ENCODE data around the gene DOC2A. TPM values are rescaled to one million over a fixed set of nuclear protein-coding genes. Genes with fewer than 3 reads are reported as not detected.

DOC2A gene
- total and polyA plus RNA-seq, 2 of the 4 experiments (the other 2 are of a cell fraction): under 0.01 to 0.48 TPM

DNA sequence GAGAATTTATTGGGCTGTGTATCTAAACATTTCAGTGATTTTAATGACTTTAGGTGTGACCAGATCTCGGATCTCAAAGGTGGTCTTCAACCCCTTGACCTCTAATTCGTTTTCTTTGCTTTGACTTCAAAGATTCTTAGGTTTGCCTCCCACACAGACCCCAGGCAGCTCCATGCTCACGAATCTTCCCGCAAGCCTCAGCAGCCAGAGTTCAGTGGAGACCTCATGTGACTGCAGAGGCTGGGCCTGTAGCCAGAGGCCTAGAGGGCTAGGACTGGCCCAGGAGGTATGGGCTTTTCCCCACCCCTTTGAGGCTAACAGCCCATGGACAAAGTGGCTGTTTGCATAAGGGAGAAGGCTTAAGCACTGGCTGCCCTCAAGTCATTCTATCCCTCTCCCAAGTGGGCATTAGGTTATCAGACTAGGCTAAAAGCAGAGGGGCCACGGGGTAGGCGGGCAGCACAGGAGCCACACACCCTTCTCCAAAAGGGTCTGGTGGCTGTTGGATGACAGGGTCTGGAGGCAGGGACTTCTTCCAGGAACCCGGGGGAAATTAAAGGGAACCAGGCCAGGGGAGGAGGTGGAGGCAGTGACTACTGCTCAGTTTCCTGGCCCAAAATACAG lies 18.4 kb downstream of the DOC2A start:
- Histone ChIP-seq H2BK5ac (ENCODE audit: low read depth, low read length, poor library complexity, severe bottlenecking) (no peak overlapping the region), H2BK120ac (ENCODE audit: low read depth, low read length) (no peak overlapping the region), H3K4me1 (ENCODE audit: control insufficient read depth, insufficient read depth, low read length) (peaks cover 8% of the 10 kb centered on the region), H2AK9ac (replicated peaks; ENCODE audit: low read depth, low read length, poor library complexity) (peak overlapping the region; percentile 37), H2AK5ac (ENCODE audit: low read depth, low read length) (no peak overlapping the region), H4K8ac (ENCODE audit: low read depth in 2 of 2, low read length in 2 of 2) (no peak overlapping the region), H4K5ac (ENCODE audit: low read depth, low read length) (no peak overlapping the region), H4K91ac (ENCODE audit: insufficient read depth, low read depth, low read length) (no peak overlapping the region), H3K36me3 (ENCODE audit: control insufficient read depth, insufficient read depth, low read length) (peaks cover 35% of the 10 kb centered on the region), H3K79me1 (ENCODE audit: low read depth in 1 of 2, low read length in 2 of 2) (peaks cover 8 to 36% of the 10 kb centered on the region in 2 experiments; a peak in 3 of 4 replicates), H3K23ac (ENCODE audit: low read depth, low read length) (no peak overlapping the region), H3K4ac (ENCODE audit: low read depth, low read length) (no peak overlapping the region), H3K4me2 (ENCODE audit: low read depth, low read length) (no peak overlapping the region), H3K27ac (ENCODE audit: insufficient read depth, low read length) (no peak overlapping the region), H2BK15ac (ENCODE audit: low read depth, low read length) (no peak overlapping the region), H3K27me3 (ENCODE audit: control insufficient read depth, insufficient read depth, low read length) (no peaks in the 10 kb centered on the region), H4K20me1 (ENCODE audit: insufficient read depth, low read length) (no peaks in the 10 kb centered on the region), H2BK20ac (ENCODE audit: low read depth, low read length) (no peak overlapping the region), H3K9me1 (ENCODE audit: insufficient read depth, low read length) (peaks cover 5% of the 10 kb centered on the region; the same call in 1 of the 2 replicates), H3K9ac (ENCODE audit: low read depth, low read length) (no peak overlapping the region), H3K56ac (ENCODE audit: extremely low read depth, insufficient read depth, low read length) (no peak overlapping the region), H3K4me3 (ENCODE audit: insufficient read depth, low read depth, low read length) (no peak overlapping the region), H2AFZ (replicated peaks; ENCODE audit: low read length, poor library complexity) (no peak overlapping the region), H3K14ac (replicated peaks; ENCODE audit: low read depth, low read length) (no peak overlapping the region), H3K9me3 (ENCODE audit: control insufficient read depth, insufficient read depth, low read length) (no peaks in the 10 kb centered on the region), H3K18ac (ENCODE audit: low read depth, low read length) (no peak overlapping the region)
- BruUV-seq (replicated peaks): no TSS peak
- intact Hi-C loops (cut with micrococcal nuclease) (no loop called here), in situ Hi-C loops (cut with MboI; ENCODE audit: low sequenced_read_pairs) (no loop called here), dilution Hi-C loops (cut with HindIII; ENCODE audit: low sequenced_read_pairs, unreplicated experiment) (no loop called here)
- peak; percentile 63 for DNase-seq
- no CpG with 5 or more reads among the region's 7 CpGs for WGBS, 2 experiments (ENCODE audit: extremely low coverage in 2 of 2, insufficient read length in 1 of 2)
- TF ChIP-seq SMC3 (IDR thresholded peaks at IDR 0.05; ENCODE audit: low read depth, low read length): no peak
- TF ChIP-seq FOS (IDR thresholded peaks at IDR 0.05; ENCODE audit: low read depth, low read length): no peak
- TF ChIP-seq RCOR1 (IDR thresholded peaks at IDR 0.05; ENCODE audit: insufficient replicate concordance, low read length): no peak
- TF ChIP-seq POLR2A (IDR thresholded peaks at IDR 0.05; ENCODE audit: low read depth, low read length): no peak
- TF ChIP-seq CEBPB (IDR thresholded peaks at IDR 0.05; ENCODE audit: low read depth, low read length): no peak
- TF ChIP-seq CHD1 (IDR thresholded peaks at IDR 0.05; ENCODE audit: low read depth, low read length): no peak
- no peak for TF ChIP-seq RAD21 (IDR thresholded peaks at IDR 0.05; ENCODE audit: low read length)
- TF ChIP-seq, protein P1, sequence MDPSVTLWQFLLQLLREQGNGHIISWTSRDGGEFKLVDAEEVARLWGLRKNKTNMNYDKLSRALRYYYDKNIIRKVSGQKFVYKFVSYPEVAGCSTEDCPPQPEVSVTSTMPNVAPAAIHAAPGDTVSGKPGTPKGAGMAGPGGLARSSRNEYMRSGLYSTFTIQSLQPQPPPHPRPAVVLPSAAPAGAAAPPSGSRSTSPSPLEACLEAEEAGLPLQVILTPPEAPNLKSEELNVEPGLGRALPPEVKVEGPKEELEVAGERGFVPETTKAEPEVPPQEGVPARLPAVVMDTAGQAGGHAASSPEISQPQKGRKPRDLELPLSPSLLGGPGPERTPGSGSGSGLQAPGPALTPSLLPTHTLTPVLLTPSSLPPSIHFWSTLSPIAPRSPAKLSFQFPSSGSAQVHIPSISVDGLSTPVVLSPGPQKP (IDR thresholded peaks at IDR 0.05; ENCODE audit: borderline replicate concordance, low read depth, low read length): no peak
- TF ChIP-seq MXI1 (IDR thresholded peaks at IDR 0.05; ENCODE audit: borderline replicate concordance, low read depth, low read length): no peak
- TF ChIP-seq MAFK (IDR thresholded peaks at IDR 0.05; ENCODE audit: low read depth, low read length): no peak
- ChIA-PET CTCF (no interaction called here), POLR2A (ENCODE audit: unreplicated experiment) (no interaction called here)
- ATAC-seq (ENCODE audit: low read depth): no peak

Measured in IMR-90 (cell line).